Parathyroid adenoma (tissue), 2 donors: ENCODE results near the gene RAB33A.

ENCODE experiments used
- H2AFZ ChIP-seq: fragments of 300-600 bp; sonication (generic); one replicate; pipeline ENCODE4 v1.7.0; 2017; ENCODE audit warnings: antibody characterized with exemption, mild to moderate bottlenecking
- H3K27ac ChIP-seq: fragments of 300-600 bp; sonication (generic); one replicate; pipeline ENCODE4 v1.7.0; 2017
- H3K27me3 ChIP-seq: fragments of 300-600 bp; sonication (generic); one replicate; pipeline ENCODE4 v1.7.0; 2017; ENCODE audit warnings: low read length; ENCODE audit not compliant: control insufficient read depth, insufficient read depth
- H3K36me3 ChIP-seq: fragments of 300-600 bp; sonication (generic); one replicate; pipeline ENCODE4 v1.7.0; 2017; ENCODE audit warnings: low read length; ENCODE audit not compliant: control insufficient read depth, insufficient read depth
- H3K4me1 ChIP-seq: fragments of 300-600 bp; sonication (generic); one replicate; pipeline ENCODE4 v1.7.0; 2017; ENCODE audit warnings: control low read depth
- H3K4me2 ChIP-seq: fragments of 300-600 bp; sonication (generic); one replicate; pipeline ENCODE4 v1.7.0; 2017; ENCODE audit warnings: low read length
- H3K4me3 ChIP-seq: fragments of 300-600 bp; sonication (generic); one replicate; pipeline ENCODE4 v1.7.0; 2017; ENCODE audit warnings: low read depth, low read length
- H3K79me2 ChIP-seq: fragments of 300-600 bp; sonication (generic); one replicate; pipeline ENCODE4 v1.7.0; 2017; ENCODE audit warnings: control low read depth
- H3K9ac ChIP-seq: fragments of 300-600 bp; sonication (generic); one replicate; pipeline ENCODE4 v1.7.0; 2017; ENCODE audit warnings: mild to moderate bottlenecking
- H3K9me3 ChIP-seq: fragments of 300-600 bp; sonication (generic); one replicate; pipeline ENCODE4 v1.7.0; 2017; ENCODE audit warnings: low read length; ENCODE audit not compliant: control insufficient read depth
- CTCF ChIP-seq: fragments of 300-600 bp; sonication (generic); IDR thresholded peaks from one replicate; pipeline ENCODE4 v1.7.0; 2017; ENCODE audit warnings: antibody characterized with exemption, mild to moderate bottlenecking
- donor health status: primary hyperparathyroidism.

RAB33A gene

GRCh38 chrX:130147631-130148030, 24.1 kb upstream of the RAB33A start:
- Histone ChIP-seq H3K4me2 (no peak overlapping the region), H3K4me1 (no peaks in the 10 kb centered on the region), H3K79me2 (no peaks in the 10 kb centered on the region), H3K27me3 (no peaks in the 10 kb centered on the region), H3K4me3 (no peak overlapping the region), H3K27ac (no peak overlapping the region), H3K9me3 (no peaks in the 10 kb centered on the region), H3K9ac (no peak overlapping the region), H2AFZ (no peak overlapping the region), H3K36me3 (no peaks in the 10 kb centered on the region)
- no peak for TF ChIP-seq CTCF

- no peak overlapping the region for H3K4me2 ChIP-seq
- no peak for TF ChIP-seq CTCF
- H3K36me3 ChIP-seq = no peaks in the 10 kb centered on the region
- H3K9ac ChIP-seq = no peak overlapping the region
- H3K9me3 ChIP-seq = no peaks in the 10 kb centered on the region
- no peak overlapping the region for H3K4me3 ChIP-seq
- no peak overlapping the region for H2AFZ ChIP-seq
- no peaks in the 10 kb centered on the region for H3K4me1 ChIP-seq
- peaks cover 3% of the 10 kb centered on the region for H3K79me2 ChIP-seq
- H3K27ac ChIP-seq = no peak overlapping the region
- no peaks in the 10 kb centered on the region for H3K27me3 ChIP-seq
These were observed 16.2 kb upstream of the RAB33A start for GRCh38 chrX:130155564-130155963.

- no peaks in the 10 kb centered on the region for H3K9me3 ChIP-seq
- H3K36me3 ChIP-seq = no peaks in the 10 kb centered on the region
- H2AFZ ChIP-seq = no peak overlapping the region
- no peak overlapping the region for H3K4me3 ChIP-seq
- no peaks in the 10 kb centered on the region for H3K27me3 ChIP-seq
- H3K27ac ChIP-seq = no peak overlapping the region
- H3K9ac ChIP-seq = no peak overlapping the region
- no peak overlapping the region for H3K4me2 ChIP-seq
- H3K4me1 ChIP-seq = peaks cover 2% of the 10 kb centered on the region
- TF ChIP-seq CTCF = no peak
- peaks cover 3% of the 10 kb centered on the region for H3K79me2 ChIP-seq
These were observed 13.5 kb upstream of the RAB33A start for GRCh38 chrX:130158311-130158710.

GRCh38 chrX:130159776-130160175, 12.0 kb upstream of the RAB33A start:
- peaks cover 3% of the 10 kb centered on the region for H3K79me2 ChIP-seq
- no peak overlapping the region for H3K4me2 ChIP-seq
- H3K9ac ChIP-seq = no peak overlapping the region
- peaks cover 2% of the 10 kb centered on the region for H3K4me1 ChIP-seq
- H3K27me3 ChIP-seq = no peaks in the 10 kb centered on the region
- H2AFZ ChIP-seq = no peak overlapping the region
- H3K36me3 ChIP-seq = no peaks in the 10 kb centered on the region
- H3K4me3 ChIP-seq = no peak overlapping the region
- H3K27ac ChIP-seq = no peak overlapping the region
- H3K9me3 ChIP-seq = no peaks in the 10 kb centered on the region
- no peak for TF ChIP-seq CTCF

GRCh38 chrX:130162094-130162735, 9.5 kb upstream of the RAB33A start:
- H3K4me1 ChIP-seq = peaks cover 5% of the 10 kb centered on the region
- no peaks in the 10 kb centered on the region for H3K36me3 ChIP-seq
- H3K4me2 ChIP-seq = no peak overlapping the region
- TF ChIP-seq CTCF = no peak
- peaks cover 3% of the 10 kb centered on the region for H3K79me2 ChIP-seq
- H3K27me3 ChIP-seq = no peaks in the 10 kb centered on the region
- H3K4me3 ChIP-seq = no peak overlapping the region
- H3K27ac ChIP-seq = no peak overlapping the region
- no peaks in the 10 kb centered on the region for H3K9me3 ChIP-seq
- H3K9ac ChIP-seq = no peak overlapping the region
- no peak overlapping the region for H2AFZ ChIP-seq
